ENCODE data around the gene SLC31A1.

SLC31A1 gene

DNA sequence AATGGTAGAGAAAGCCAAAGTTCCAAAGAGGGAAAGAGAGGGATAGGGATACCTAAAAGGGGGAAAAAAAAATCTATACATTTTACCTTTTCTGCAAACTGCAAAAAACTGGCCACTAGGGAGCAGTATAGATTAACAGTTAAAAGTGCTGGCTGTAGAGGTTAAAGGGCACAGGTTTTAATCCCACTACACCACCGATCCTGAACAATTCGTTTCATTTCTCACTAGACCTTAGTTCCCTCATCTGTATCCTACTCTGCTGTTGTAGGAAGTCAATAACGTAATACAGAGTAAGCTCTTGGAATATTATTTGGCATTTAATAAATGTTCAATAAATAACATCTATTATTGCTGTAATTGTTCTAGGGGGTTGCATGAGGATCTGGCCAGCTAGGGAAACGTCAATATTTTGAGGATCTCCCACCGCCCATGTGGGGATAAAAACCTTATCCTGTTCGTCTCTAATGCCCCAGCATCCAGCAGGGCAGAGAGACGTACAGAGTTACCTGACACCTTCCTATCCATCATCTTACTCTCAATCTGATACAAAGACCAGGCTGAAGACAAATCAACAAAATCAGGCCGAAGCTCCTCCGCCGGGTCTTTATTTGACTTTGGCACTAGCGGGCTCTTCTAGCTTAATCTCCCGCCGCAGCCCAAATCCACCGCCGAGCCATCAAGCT, 53.3 kb downstream of the SLC31A1 start:
- peak overlapping the region; percentile 97 for H3K4me3 ChIP-seq (ENCODE audit: low read length)
- peak; percentile 57 for DNase-seq (ENCODE audit: low read depth)
- TF ChIP-seq, protein P1, sequence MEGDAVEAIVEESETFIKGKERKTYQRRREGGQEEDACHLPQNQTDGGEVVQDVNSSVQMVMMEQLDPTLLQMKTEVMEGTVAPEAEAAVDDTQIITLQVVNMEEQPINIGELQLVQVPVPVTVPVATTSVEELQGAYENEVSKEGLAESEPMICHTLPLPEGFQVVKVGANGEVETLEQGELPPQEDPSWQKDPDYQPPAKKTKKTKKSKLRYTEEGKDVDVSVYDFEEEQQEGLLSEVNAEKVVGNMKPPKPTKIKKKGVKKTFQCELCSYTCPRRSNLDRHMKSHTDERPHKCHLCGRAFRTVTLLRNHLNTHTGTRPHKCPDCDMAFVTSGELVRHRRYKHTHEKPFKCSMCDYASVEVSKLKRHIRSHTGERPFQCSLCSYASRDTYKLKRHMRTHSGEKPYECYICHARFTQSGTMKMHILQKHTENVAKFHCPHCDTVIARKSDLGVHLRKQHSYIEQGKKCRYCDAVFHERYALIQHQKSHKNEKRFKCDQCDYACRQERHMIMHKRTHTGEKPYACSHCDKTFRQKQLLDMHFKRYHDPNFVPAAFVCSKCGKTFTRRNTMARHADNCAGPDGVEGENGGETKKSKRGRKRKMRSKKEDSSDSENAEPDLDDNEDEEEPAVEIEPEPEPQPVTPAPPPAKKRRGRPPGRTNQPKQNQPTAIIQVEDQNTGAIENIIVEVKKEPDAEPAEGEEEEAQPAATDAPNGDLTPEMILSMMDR (conservative IDR thresholded peaks at IDR 0.05; ENCODE audit: low read length) = peak; percentile 69

DNA sequence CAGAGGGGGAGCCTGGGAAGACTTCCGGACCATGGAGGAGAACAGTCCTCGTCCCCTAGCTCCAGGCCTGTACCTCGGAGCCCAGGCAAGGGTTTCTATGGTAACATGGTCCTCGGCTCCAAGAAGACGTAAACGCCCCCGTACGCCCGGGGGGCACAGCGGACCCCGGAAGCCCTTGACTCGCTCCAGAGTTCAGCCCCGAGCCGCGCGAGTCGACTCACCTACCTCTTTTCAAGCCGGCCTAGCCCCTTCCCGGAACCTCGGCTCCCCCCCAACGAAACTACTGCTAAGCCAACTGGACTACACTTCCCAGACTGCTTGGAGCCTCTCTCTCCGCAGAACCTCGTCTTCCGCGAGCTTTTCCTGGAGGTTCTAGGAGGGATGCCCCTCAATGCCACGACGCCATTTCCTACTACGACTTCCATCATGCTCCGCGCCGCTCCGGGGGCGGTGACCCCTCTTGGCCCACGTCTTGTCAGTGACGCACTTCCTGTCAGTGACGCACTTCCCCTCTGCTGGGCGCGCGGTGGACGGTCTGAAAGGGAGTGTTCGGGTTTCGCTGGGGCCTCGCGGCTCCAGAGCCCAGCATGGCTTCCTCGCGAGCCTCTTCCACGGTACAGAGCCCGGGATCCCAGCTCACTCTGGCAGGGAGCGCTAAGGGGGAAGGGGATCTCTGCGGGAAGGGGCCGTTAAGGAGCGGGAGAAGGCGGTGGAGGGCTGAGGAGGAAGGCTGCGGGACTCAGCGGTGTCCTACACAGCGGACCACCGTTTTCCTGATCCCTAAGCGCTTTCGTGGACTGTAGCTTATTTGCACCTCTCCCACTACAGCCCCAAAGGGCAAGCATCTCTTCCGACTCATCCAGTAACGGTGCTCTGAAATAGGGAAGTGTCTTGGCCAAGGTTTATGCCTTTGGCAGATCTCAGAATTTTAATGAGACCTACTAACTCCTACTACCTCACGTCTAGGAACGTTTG, 54.1 kb downstream of the SLC31A1 start, which contains the start of the genes CDC26 and PRPF4:
TSS of gene CDC26 (minus strand) at position 416 of the 975 bp plus-strand sequence. CDS start 3,065 bp downstream, outside the sequence.
TSS of gene PRPF4 (plus strand) at position 502 of the 975 bp plus-strand sequence. CDS start at position 588, 86 bp downstream.
- H3K4me3 ChIP-seq (ENCODE audit: low read length) = peak within 1 kb of the TSS; percentile 97
- TF ChIP-seq, protein P1 (conservative IDR thresholded peaks at IDR 0.05; ENCODE audit: low read length) = no peak
- DNase-seq (ENCODE audit: low read depth) = peak; percentile 98

DNA sequence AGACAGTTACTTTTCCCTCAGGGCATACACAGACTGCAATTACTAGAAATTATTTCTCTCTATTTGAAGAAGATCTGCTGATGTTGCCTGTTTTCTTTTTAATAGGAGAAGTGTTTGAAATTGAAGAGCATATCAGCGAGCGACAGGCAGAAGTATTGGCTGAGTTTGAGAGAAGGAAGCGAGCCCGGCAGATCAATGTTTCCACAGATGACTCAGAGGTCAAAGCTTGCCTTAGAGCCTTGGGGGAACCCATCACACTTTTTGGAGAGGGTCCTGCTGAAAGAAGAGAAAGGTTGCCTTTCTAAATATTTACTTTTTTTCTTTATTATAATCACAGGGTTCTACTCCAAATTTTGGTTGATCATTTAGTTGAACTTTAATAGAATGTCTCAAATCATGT, 57.5 kb downstream of the SLC31A1 start:
- DNase-seq (ENCODE audit: low read depth) = no peak
- no peak overlapping the region for H3K4me3 ChIP-seq (ENCODE audit: low read length)
- TF ChIP-seq, protein P1 (conservative IDR thresholded peaks at IDR 0.05; ENCODE audit: low read length) = no peak

DNA sequence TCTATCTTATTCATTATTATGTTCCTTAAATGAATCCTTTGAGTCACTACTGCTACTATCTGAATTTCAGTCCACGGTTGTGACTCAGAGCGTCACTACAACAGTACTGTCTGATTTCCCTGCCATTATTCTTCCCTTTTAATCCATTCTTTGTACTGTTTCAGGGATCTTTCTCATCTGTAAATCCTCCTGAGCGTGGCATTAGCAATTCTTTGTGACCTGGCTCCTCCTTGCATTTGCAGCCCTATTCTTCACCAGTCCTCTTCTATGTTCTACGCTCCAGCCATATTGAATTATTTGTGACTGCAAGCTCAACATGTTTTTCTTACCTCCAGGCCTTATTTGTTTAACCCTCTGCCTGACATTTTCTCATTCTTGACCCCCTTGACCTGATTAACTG, 60.0 kb downstream of the SLC31A1 start:
- DNase-seq (ENCODE audit: low read depth) = no peak
- TF ChIP-seq, protein P1 (conservative IDR thresholded peaks at IDR 0.05; ENCODE audit: low read length) = no peak
- H3K4me3 ChIP-seq (ENCODE audit: low read length) = no peak overlapping the region

DNA sequence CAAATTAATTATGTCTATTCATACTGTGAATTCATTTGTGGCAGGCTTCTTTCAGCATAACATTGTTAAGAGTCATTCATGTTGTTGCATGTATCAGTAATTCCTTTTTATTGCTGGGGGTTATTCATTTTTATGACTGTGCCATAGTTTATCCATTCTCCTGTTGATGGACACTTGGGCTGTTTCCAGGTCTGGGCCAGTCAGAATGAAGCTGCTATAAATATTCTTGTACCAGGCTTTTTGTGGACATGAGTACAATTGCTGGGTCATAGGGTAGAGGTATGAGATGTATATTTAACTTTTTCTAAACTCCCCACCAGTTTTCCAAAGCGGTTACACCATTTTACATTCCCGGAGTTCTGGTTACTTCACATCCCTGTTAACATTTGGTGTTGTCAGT, 67.7 kb downstream of the SLC31A1 start:
- DNase-seq (ENCODE audit: low read depth) = no peak
- no peak overlapping the region for H3K4me3 ChIP-seq (ENCODE audit: low read length)
- TF ChIP-seq, protein P1 (conservative IDR thresholded peaks at IDR 0.05; ENCODE audit: low read length) = no peak

DNA sequence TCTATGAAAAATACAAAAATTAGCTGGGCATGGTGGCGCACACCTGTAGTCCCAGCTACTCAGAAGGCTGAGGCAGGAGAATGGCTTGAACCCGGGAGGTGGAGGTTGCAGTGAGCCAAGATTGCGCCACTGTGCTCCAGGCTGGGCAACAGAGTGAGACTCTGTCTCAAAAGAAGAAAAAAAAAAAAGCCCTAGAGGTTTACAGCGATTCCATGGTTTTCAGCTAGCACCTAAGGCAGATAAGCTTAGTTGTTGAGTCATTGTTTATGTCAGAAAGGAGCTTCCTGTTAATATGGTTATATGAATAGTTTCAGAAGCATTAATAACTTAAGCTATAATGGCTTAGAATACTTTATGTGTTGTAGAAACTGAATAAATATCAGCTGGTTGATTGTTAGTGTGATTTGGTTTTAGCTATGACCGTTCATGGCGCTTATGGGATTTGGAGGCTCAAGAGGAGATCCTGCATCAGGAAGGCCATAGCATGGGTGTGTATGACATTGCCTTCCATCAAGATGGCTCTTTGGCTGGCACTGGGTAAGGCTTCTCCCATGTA, 68.8 kb downstream of the SLC31A1 start:
- no peak for DNase-seq (ENCODE audit: low read depth)
- TF ChIP-seq, protein P1 (conservative IDR thresholded peaks at IDR 0.05; ENCODE audit: low read length) = no peak
- H3K4me3 ChIP-seq (ENCODE audit: low read length) = no peak overlapping the region
